Measurements from ENCODE around the gene TMEM8B.
A peak's percentile ranks its signal among the peaks of the same experiment; 100 is the strongest.

TMEM8B gene

DNA sequence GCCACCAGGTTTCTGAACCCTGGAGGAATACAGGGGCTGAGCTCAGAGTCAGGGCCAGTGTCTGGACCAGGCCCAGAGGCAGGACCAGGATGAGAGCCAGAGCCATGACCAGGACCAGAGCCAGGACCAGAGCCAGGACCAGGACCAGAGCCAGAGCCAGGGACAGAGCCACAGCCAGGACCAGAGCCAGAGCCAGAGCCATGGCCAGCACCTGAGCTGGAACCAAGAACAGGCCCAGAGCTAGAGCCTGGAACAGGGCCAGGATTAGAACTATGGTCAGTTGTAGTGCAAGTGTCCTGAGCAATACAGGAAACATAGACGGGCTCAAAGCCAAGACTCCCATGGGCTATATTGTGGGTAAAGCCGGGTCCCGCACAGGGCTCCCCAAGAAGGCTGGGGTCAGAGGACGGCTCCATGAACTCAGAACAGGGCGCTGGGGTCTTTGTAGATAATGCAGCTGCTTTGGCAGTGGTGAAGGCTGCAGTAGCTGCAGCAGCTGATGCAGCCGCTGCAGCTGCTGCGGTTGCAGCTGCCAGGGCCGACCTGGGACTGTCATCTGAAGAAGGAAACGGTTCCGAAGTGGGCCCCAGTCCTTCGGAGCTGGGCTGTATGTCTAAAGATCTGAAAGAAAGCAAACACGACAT, 17.5 kb upstream of the TMEM8B start:
- DNase-seq, result no peak

DNA sequence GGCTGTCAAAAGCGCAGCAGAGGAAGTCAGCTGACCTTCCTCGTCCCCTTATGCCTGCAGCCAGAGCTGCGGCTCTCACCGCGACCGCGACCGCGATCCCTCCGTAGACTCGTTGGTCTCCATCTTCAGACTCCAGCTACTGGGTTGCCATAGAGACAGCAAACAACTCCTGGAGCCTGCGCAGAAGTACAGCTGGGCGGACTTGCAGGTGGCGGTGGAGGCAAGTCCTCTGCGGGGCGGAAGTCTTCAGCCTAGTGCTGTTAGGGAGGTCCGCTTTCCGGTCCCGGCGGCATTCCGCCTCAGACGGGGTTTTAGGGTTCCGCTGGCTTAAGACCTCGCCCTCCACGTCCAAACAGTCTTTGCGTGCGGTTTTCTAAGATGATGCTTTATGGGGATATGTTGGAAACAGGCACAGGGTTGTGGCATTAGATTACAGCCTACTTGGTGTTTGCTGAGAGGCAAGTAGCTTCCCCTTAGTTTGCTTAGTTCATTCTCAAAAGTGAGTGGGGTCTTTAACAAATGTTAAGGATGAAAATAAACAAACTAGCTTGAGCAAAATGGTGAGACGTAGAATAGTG, 16.9 kb upstream of the TMEM8B start, which contains the start of gene SPAG8:
SPAG8 (minus strand) TSS at position 238 of the 578 bp plus-strand sequence; CDS start at position 123, 115 bp downstream.
- peak; percentile 99 for DNase-seq

DNA sequence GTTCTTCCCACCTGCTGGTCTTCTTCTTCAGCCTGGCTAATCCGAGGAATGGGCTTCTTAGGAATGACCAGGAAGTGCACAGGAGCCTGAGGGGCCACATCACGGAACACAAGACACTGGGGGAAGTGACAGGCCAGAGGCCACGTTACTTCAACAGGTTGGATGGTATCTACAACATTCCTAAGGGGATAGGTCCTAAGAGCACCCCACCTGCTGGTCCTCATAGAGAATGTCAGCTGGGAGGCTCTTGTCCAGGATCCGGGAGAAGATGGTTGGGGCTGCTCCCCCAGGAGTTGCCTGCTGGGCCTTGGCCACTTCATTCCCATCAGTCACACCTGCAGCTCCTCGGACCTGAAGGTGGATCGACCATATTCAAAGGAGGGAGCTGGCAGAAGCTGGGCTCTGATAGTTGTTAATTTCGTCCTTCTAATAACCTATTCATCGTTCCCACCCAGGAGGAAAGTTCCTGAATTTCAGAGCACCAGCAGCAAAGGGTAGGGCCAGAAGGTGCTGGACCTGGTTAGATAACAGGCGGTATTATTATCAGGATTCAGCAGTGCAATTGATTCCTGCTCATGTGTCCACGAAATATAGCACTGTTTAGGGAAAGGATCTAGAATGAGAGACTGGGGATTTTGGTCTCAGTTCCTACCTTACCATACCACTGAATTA, 15.5 kb upstream of the TMEM8B start:
- DNase-seq, result no peak

DNA sequence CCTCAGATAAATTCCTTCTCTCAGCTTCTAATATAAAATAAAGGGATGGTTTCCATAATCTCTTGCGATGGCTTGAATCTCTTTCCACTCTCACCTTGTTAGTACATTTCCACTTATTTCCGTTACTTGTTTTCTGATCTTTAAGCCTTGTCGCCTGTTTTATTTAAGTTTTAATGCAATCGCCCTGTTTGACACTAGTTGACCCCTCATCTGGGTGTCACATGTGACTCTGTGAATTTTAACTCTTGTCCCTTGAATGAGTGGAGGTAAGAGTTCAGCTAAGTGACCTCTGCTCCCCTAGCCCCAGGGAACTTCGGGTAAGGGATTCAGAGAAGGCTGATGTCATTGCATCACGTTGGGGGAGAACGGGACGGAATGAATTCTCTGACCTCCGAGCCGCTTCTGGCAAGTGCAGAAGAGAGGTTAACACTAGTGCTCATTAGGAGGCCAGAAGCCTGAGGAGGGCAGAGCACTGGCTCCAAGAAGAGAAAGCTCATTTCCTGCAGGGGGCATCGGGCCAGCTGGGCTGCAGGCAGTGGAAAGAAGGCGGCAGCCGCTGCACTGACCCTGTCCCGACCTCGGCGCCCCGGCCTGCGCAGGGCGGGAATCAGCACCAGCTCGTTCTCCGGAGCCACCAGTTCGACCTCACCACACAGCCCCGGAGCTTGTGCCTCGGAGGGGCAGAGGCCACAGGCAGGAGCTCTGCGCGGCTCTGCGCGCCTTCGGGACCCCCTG, 14.8 kb upstream of the TMEM8B start:
- peak; percentile 35 for DNase-seq

DNA sequence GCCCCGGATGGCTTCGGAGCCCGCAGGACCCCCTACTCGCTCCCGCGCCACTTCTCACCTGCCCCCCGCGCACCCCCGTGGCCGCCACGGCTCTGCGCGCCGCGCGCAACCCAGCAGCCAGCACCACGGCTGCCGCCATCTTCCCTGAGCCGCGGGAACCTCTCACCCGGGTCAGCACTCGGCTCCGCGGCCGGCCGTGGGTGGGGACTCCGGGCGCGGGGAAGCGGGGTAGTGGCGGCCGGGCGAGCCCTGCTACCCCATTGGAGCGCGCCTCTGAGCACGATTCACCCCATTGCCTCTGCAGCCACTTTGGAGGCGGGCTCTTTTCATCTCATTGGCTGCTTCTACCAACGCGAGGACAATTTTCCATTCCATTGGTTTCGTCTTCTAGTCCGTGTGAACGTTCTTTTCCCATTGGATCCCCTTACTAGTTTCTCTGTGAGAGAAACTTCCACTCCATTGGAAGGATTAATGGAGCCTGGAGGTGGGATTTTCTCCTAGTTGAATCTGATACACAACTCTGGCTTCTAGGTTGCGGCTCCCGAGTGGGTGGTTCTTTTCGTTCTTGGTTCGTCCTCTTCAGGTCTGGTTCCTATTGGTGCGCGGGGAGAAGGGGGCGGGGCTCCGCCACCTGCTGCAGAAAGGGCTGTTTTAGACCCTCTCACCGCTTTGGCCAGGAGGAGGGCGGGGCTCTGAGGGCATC, 14.0 kb upstream of the TMEM8B start, which contains the start of gene HINT2:
HINT2 (minus strand) TSS at position 202 of the 703 bp plus-strand sequence; CDS start at position 139, 63 bp downstream.
- DNase-seq, result peak; percentile 98

DNA sequence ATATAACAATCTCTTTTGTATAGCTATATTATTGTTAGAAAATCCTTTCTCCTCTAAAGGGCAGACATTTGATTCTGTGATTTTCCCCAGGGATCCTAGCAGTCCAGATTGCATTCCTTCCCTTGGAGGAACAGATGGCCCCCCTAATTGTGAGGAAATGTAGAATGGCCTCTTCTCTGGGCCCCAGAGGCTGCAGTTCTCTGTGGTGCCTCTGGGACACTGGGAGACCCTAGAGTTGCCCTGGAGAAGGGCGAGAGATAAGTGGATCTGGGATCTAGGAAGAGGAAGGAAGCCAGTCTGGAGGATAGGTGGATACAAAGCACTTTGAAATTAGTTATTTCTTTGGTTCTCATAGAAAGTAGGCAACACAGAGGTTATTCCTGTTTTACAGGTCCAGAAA, 12.3 kb upstream of the TMEM8B start:
- no peak for DNase-seq

DNA sequence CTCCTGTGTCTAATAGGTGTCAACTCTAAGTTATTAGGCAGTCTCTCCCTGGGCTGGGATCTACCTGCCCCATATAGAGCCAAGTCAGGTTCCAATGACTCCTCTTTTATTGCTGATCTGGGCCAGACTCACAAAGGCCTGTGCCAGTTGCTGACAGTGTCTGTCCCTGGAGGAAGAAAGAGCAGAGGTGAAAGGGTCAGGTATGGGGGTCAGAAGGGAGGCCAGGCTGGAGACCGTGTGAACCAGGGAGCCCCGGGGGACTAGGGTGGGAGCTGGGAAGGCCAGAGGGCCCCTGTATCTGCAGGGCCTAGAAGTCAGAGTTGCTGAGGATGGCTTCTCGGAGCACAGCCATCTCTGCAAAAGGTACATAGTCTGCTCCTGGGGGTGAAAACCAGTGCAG, 10.7 kb upstream of the TMEM8B start:
- no peak for DNase-seq

DNA sequence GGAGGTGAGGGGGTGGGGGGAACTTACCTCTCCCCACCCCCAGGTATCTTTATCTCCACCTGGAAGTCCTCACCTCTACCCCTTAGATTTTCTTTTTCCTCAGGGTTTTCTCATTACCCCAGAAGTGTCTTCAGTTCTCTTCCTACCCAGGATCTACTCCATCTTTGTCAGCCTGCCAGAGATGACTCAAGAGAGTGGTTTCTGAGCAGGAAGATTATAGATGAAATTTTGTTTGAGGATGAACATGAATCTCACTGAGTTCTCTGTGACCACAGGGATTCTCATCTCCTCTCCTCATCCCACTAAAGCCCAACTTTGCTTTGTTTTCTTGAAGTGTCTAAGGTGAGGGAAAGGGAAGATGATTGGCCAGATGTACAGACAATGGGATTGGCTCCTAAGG, 9.0 kb upstream of the TMEM8B start:
- DNase-seq, result no peak

DNA sequence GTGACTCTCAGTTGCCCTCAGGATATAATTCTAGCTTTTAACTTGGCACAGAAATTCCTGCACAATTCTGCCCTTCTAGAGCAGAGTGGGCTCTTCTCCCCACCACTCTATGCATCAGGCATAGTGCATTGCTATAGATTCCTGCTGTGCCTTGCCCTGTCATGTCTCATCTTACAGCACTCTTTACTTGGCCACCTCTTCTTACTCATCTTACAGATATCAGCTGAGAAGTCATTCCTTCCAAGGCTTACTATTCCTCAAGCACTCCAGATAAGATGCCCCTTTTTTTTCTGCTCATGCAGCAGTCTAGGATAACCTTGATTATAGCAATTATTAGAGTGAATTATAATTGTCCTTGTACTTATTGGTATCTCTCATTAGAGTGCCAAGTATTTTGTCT, 6.1 kb upstream of the TMEM8B start:
- no peak for DNase-seq

DNA sequence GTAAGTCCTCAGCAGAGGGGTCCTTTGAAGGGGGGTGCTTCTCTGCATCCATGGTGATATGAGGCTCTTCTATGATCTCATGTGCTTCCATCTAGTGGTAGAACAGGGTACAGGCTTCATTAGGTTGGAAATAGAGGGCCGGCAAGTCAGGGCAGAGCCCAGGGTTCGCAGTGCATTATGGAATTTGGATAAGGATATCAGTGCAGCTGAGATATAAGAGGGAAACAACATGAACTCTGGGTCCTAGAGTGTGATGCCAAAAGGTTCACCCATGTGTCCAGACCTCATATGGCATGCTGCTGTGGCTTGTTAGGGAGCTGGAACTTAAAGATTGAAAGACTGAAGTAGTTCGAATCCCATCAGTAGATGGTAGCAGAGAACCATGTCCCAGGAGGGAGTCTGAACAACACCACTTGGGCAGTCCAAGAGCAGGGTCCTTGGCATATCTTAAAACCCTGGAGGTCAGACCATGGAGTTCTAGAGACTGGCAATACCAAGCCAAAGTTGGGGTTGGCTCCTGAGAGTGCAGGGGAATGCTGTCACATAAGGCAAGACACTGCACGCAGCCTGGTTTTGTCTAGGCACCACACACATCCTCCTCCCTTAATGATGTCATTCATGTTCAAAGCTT, 2.8 kb upstream of the TMEM8B start:
- peak; percentile 65 for DNase-seq

DNA sequence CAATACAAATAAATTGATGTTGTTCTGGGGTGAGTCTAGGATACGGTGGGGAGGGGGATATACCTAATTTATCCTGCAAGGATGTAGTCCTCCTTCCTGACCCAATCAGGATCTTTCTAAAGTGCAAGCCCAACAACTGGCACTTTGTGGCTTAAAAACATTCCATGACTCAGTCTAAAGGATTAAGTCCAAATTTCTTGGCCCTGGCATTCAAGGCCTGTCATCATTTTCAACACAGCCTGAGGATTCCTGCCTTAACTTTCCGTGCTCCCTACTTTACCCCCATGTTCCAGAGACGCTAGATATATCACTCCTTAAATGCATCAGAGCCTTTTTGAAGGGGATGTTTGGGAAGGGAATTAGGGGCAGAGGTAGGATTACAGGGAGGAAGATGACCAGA, 1.5 kb upstream of the TMEM8B start:
- no peak for DNase-seq

DNA sequence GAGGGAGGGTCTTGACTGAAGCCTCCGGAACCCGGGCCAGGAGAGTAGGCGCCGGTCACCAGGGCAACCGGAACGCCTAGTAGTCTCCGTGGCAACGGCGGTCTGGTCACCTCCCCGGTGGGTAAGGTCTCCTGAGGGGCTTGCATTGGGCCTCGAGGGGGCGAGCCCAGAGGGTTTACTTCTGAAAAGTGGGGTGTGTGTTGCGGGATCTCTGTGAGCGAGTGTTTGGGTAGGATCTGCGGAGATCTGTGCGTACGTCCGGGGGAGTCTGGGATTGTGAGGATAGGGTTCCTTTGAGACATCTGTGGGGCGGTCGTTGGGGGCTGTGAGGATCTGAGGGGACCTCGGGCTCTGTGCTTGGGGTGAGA, 328 bp upstream of the TMEM8B start, which contains the start of gene FAM221B:
FAM221B (minus strand) TSS at position 17 of the 368 bp plus-strand sequence. CDS start 2,571 bp downstream, outside the sequence.
- no peak for DNase-seq

DNA sequence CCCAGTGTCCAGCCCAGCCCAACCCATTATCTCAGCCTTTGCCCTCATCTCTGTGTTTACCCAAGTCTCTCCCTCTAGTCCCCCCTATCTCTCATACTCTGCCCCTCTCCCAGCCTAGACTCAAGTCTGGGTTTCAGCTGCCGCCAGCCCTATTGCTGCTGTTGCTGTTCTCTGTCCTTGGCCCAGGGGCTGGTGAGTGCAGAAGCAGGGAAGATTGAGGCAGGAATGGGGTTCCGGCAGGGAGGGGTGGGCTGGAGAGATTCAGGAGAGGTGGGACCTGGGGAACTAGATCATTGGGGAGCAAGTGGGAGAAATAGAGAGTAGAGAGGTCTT, 702 bp downstream of the TMEM8B start:
- DNase-seq, result no peak

DNA sequence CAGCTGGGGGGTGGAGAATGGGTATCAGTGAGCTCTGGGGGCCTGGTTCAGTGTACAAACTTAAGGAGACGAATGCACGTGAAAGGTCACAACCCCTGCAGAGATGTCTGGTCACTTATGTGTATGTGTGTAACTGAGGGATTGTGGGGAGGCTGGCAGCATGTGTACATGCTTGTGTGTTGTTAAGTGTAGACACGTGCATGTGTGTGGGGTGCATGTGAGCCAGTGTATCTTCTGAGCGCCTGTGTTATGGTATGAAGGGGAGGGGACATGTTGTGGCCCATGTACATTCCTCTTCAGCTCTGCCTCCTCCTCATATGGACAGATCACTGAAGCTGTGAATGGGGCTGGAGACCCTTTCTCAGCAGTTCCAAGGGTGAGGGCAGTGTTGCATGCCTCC, 2.0 kb downstream of the TMEM8B start:
- DNase-seq, result no peak

DNA sequence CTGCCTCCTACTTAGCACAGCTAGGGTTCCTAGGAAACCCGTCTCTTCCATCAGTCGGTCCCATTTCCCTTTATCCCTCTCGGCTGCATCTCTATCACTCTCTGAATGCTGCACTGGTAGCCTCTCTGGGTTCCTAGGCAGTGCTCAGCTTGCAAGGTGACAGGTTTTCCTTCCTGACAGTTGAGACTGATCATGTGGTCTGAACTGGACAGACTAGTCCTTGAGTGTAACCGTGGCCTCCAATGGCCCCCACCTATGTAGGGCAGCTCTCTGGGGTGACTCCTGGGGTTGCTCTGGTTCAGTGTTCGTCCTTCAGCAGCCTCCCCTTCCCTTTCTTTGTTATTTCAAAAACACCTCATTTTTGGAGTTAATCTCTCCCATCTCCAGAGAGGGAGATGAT, 3.8 kb downstream of the TMEM8B start:
- no peak for DNase-seq

DNA sequence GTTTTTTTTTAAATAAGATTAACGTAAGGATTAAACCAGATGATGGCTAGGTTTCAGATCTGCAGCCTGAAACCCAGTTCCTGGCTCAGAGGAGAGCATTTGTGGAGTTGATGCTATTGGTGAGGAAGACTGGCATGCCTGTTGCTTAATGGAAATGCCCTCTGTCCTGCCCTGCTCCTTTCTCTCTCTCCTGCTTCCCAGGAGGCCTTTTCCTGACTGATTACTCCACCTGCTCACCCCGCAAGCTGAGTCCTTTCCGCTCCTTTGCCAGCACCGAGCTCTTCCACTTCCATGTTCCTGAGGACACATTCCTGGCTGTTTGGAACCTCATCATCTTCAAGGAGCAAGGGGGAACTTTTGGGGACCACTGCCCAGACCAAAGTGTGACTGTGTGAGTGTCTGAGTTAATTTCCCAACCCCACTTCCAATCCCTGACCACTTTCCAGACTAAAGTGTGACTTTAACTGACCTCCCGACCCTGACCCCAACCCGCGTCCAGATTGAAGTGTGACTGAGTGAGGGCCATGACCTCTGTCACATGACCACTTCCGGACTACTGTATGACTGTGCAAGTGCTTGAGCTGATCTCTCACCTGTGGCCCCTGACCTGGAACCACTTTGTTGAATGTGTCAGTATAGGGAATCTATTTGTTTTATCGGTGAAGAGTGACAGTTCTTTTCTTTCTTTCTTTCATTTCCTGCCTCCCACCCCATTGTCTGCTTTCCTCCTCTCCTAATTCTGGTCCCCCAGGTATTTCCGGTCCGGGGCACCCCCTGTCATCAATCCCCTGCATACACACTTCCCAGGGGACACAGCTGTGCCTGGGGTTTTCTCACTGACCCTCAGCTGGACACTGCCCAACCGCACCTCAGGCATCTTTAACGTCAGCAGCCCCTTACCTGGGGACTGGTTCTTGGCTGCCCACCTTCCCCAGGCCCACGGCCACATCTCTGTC, 5.5 kb downstream of the TMEM8B start:
- DNase-seq, result no peak

DNA sequence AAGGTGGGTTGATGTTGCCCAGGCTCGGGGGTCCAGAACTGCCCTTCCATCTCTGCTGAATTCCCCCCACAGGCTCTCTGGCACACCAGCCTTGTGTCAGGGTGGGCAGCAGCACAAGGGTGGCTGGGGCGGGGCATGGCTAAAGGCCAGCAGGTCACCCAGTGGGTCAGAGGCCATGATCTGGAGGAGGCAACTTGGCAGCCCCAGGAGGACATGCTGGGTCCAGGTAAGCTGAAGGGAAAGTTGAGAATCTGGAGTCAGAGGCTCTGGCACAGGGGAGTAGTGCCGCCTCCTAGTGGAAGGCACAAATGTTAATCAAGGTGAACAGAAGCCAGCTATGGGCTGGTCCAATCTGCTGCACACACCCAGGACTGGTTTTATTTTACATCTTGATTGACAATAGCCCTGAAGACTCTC, 6.2 kb downstream of the TMEM8B start:
- DNase-seq, result no peak

DNA sequence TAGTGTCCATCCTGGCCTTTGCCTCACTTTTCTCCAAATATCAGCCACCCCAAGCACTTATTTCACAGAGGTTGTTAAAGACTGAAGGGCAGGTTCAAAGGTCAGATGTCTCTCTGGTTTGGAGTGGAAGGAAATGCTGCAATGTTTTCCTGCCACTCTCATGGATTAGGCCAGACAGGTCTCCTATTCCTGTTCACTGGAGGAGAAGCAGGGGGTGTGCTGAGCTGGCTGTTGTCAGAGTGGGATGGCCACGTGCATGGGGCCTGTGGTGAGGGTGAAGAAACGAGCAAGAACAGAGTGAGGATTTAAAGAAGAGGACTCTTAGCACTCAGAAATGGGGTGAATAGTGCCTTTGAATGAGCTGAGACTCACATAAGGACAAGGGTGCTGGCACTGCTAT, 6.7 kb downstream of the TMEM8B start:
- no peak for DNase-seq

DNA sequence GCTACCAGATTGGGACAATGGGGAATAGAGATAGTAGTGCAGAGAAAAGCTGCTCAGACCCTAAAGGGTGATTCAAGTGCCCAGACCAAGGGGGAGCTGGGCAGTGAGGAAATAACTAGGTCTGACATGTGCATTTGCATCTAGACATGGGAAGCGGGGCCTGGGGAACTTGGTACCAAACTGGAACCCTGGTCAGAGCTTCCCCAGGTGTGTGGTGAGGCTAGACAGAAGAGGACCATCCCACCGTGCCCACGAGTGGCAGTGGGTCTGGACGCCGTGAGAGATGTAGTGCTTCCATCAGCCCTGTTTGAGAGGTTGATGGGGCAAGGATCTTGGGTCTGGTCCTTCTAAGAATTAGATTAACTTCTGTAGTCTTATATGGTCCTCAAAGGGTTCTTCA, 7.6 kb downstream of the TMEM8B start:
- no peak for DNase-seq

DNA sequence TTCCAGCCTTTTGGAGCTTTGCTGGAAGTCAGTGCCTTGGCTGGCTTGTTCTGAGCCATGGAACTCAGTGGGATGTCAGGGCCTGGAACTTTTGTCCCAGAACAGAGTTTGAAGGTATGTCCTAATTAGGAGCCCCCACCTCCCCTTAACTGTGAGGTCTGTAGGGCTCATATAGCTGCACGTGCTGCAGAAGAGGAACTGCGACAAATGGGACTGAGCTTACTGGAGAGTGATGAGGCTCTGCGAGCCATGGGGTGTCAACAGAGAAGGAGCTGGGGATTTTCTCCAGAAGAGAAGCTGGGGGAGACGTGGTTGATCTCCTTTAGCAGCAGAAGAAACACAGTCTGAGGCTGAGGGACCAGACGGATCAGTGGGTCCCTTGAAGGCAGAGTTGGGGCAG, 10.9 kb downstream of the TMEM8B start:
- no peak for DNase-seq

Measured in CD4-positive, alpha-beta T cell treated with Interleukin-21 for 1 hour (primary cell).